Ovary (tissue), 9 donors: ENCODE measurements around the gene SH3TC2. TPM values are rescaled to one million over a fixed set of nuclear protein-coding genes. Genes with fewer than 3 reads are reported as not detected.

ENCODE experiments used
- DNase-seq, 5 donors: peaks; one replicate each; pipeline ENCODE4 v3.0.0-alpha.2; 2019 to 2020
- H3K27ac ChIP-seq, 2 donors: fragments of 200-600 bp; one replicate each; pipeline versions ENCODE4 v1.5.1 to v1.8.0; 2019 to 2022
- H3K27me3 ChIP-seq: fragments of 200-600 bp; one replicate; pipeline ENCODE4 v1.8.0; 2022
- H3K36me3 ChIP-seq: fragments of 200-600 bp; sonication (generic); one replicate; pipeline ENCODE4 v1.5.1; 2019
- H3K4me1 ChIP-seq: one replicate; pipeline ENCODE4 v1.8.1; 2013; ENCODE audit warnings: mild to moderate bottlenecking, moderate library complexity; ENCODE audit not compliant: insufficient read depth
- H3K4me3 ChIP-seq: fragments of 200-600 bp; sonication (generic); one replicate; pipeline ENCODE4 v1.5.1; 2017
- H3K9me3 ChIP-seq, 2 donors: fragments of 200-600 bp in 1 of 2; sonication (generic) in 1 of 2; one replicate each; pipeline versions ENCODE4 v1.5.1 to v1.8.1; 2013 to 2019; ENCODE audit warnings: mild to moderate bottlenecking in 1 of 2, moderate library complexity in 1 of 2
- EP300 ChIP-seq: sonication (generic); formaldehyde crosslinking; IDR thresholded peaks from one replicate; pipeline ENCODE4 v1.6.1; 2017; ENCODE audit warnings: antibody characterized with exemption
- POLR2A ChIP-seq: fragments of 450-650 bp; IDR thresholded peaks from one replicate; pipeline ENCODE4 v1.6.1; 2017; ENCODE audit warnings: antibody characterized with exemption, mild to moderate bottlenecking, moderate library complexity
- WGBS, 3 donors: extraction: QIAGEN DNeasy Blood & Tissue Kit in 1 of 3; methylation state at CpG; one replicate each; pipeline versions ENCODE4 v1.1.5 to v1.1.7; 2013 to 2017; 5-methylcytosine and 5-hydroxymethylcytosine counted together
- intact Hi-C, 4 donors: fragments of 100-400 bp; cut with DNase I; formaldehyde crosslinking; loops; one replicate each; pipeline versions ENCODE4 v1.11.0 to v1.15.1; 2022 to 2023
- polyA plus RNA-seq, 2 donors: library from polyadenylated mRNA; stranded (reverse); fragments of 200-250 nt in 1 of 2; fragments of 350-450 nt in 1 of 2; fragmentation: Illumina TruSeq in 1 of 2; extraction: RNeasy Lipid Tissue Mini Kit (QIAGEN cat#74804) in 1 of 2; gene quantifications; one replicate each; pipeline ENCODE4 v1.2.3, GENCODE V29; 2013 to 2014
- total RNA-seq, 7 donors: library from RNA; depleted of rRNA in 2 of 7; stranded (reverse); fragments of >200 nt in 2 of 7; fragmentation: NEBNext Ultra II Directional in 3 of 7; extraction: Animal tissue kit (Norgen Biotek cat#: 25700) in 3 of 7; gene quantifications; one replicate each; pipeline versions ENCODE4 v1.1.0 to v1.2.4, GENCODE V29; 2016 to 2023
- TF ChIP-seq, protein P1 (sequence below), 3 donors: fragments of 450-650 bp in 2 of 3; fragments of 200-600 bp in 1 of 3; IDR thresholded peaks; one replicate each; pipeline versions ENCODE4 v1.5.1 to v1.8.0; 2016 to 2022; ENCODE audit warnings: antibody characterized with exemption in 3 of 3, mild to moderate bottlenecking in 1 of 3
- donor health status: DM: no; HTN: no; CAD: no; lungs with moderate emphysema.
- donor health status: DM: no; HTN: no; CAD: no.
- donor health status: Bipolar disorder and iron deficiency.
- donor health status: DM: yes; HTN: yes; CAD: no.
- donor health status: DM: no; HTN: no; CAD: no.
- donor health status: DM: yes; HTN: yes; CAD: no.

Gene SH3TC2
- total and polyA plus RNA-seq, 9 donors = 0.18 to 0.80 (median 0.59) TPM

DNA sequence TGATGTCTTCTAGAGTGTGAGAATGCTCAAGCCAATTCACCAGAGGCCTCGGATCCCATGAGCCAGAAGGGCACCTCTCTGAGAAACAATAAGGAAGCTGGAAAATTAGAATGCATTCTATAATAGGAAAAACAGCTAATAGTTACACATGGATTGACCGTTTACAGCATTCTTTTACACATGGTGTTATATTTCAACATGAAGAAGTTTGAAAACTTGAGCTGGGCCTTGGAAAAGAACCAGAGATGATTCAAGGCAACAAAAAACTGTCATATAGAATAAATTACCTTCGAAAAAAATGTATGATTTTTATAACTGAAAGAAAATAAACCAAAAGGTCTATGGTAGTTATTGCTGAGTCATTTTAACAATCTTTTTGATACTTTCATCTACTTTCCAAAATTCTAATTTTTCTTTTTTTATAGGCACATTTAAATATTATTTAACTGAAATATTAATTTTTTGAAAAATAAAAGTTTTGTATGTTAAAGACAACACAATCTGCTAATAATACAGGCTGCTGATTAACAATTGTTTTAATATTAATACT is 6.2 kb downstream of the SH3TC2 start:
- H3K4me3 ChIP-seq = no peak overlapping the region
- no peaks in the 10 kb centered on the region for H3K4me1 ChIP-seq
- DNase-seq = no peak
- no peaks in the 10 kb centered on the region for H3K36me3 ChIP-seq
- TF ChIP-seq EP300 = no peak
- TF ChIP-seq, protein P1, sequence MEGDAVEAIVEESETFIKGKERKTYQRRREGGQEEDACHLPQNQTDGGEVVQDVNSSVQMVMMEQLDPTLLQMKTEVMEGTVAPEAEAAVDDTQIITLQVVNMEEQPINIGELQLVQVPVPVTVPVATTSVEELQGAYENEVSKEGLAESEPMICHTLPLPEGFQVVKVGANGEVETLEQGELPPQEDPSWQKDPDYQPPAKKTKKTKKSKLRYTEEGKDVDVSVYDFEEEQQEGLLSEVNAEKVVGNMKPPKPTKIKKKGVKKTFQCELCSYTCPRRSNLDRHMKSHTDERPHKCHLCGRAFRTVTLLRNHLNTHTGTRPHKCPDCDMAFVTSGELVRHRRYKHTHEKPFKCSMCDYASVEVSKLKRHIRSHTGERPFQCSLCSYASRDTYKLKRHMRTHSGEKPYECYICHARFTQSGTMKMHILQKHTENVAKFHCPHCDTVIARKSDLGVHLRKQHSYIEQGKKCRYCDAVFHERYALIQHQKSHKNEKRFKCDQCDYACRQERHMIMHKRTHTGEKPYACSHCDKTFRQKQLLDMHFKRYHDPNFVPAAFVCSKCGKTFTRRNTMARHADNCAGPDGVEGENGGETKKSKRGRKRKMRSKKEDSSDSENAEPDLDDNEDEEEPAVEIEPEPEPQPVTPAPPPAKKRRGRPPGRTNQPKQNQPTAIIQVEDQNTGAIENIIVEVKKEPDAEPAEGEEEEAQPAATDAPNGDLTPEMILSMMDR (IDR thresholded peaks at IDR 0.05) = no peak
- TF ChIP-seq POLR2A = no peak
- intact Hi-C loops = no loop called here
- H3K27me3 ChIP-seq = no peaks in the 10 kb centered on the region
- WGBS, 3 donors = 38 to 52% (median 49%) methylated on average over 3 of the region's 3 CpGs
- no peak overlapping the region for H3K27ac ChIP-seq
- H3K9me3 ChIP-seq = no peaks in the 10 kb centered on the region

- H3K27me3 ChIP-seq = no peaks in the 10 kb centered on the region
- no peak for DNase-seq
- H3K36me3 ChIP-seq = no peaks in the 10 kb centered on the region
- no peaks in the 10 kb centered on the region for H3K9me3 ChIP-seq
- TF ChIP-seq EP300 = no peak
- TF ChIP-seq, protein P1 (IDR thresholded peaks at IDR 0.05) = no peak
- no peak for TF ChIP-seq POLR2A
- H3K4me3 ChIP-seq = no peak overlapping the region
- intact Hi-C loops = no loop called here
- H3K4me1 ChIP-seq = no peaks in the 10 kb centered on the region
- H3K27ac ChIP-seq = no peak overlapping the region
- WGBS, 3 donors = 56 to 66% (median 65%) methylated on average over 2 of the region's 2 CpGs
Measured at GRCh38 chr5:149054416-149054815, 8.4 kb downstream of the SH3TC2 start.

DNA sequence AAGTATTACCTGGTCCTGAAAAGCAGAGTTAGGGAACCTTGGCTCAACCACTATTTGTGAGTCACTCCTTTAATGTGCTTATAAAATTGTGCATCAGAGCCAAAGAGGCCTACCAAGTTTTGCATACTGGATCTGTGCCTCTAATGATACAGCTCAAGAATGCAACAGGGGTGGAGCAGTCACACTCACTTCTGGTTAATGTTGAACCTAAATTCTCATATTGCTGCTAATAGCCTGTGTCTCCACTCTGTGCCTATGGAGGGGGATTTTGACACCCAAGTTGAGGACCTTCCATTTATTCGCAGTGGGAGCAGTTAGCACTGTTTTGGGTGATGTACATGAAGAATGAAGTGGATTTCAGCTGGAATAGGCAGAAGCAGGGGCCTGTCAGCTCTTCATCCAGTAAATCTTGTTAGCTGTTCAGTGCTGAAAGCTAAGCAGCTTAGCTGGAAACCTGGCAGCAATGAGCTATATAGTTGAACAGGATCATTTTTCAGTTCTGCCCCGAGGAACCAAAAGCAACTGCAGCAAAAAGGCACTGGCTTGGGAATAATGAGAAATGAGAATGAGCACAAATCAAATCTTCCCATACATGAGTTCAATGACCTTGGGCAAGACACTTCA is 9.7 kb downstream of the SH3TC2 start:
- no peak for TF ChIP-seq POLR2A
- TF ChIP-seq, protein P1 (IDR thresholded peaks at IDR 0.05) = no peak
- no peak for TF ChIP-seq EP300

GRCh38 chr5:149049371-149049781 is 13.5 kb downstream of the SH3TC2 start:
- WGBS, 3 donors = 43 to 62% (median 54%) methylated on average over 3 of the region's 3 CpGs
- intact Hi-C loops = no loop called here
- H3K36me3 ChIP-seq = no peaks in the 10 kb centered on the region
- no peak overlapping the region for H3K27ac ChIP-seq
- no peaks in the 10 kb centered on the region for H3K4me1 ChIP-seq
- TF ChIP-seq, protein P1 (IDR thresholded peaks at IDR 0.05) = no peak
- H3K27me3 ChIP-seq = no peaks in the 10 kb centered on the region
- DNase-seq = no peak
- H3K4me3 ChIP-seq = no peak overlapping the region
- no peaks in the 10 kb centered on the region for H3K9me3 ChIP-seq

More for the DNA sequence above, 9.7 kb downstream of the SH3TC2 start:
- H3K4me3 ChIP-seq = no peak overlapping the region
- WGBS, 3 donors = 48 to 59% (median 57%) methylated on average over 2 of the region's 2 CpGs
- H3K27ac ChIP-seq = no peak overlapping the region
- no peaks in the 10 kb centered on the region for H3K9me3 ChIP-seq
- intact Hi-C loops = no loop called here
- no peaks in the 10 kb centered on the region for H3K36me3 ChIP-seq
- DNase-seq = no peak
- H3K27me3 ChIP-seq = no peaks in the 10 kb centered on the region
- H3K4me1 ChIP-seq = no peaks in the 10 kb centered on the region
